Measurements from ENCODE around the gene PDLIM1. TPM values are rescaled to one million over a fixed set of nuclear protein-coding genes. Genes with fewer than 3 reads are reported as not detected.

The PDLIM1 gene
- total RNA-seq, 1 experiment from 2014 or later: 115 TPM

- no peak for DNase-seq
Measured at GRCh38 chr10:95304463-95304862, 13.7 kb upstream of the PDLIM1 start.

More at GRCh38 chr10:95304463-95304862, 13.7 kb upstream of the PDLIM1 start:
- Histone ChIP-seq H3K4ac (ENCODE audit: low read depth, low read length) (no peak overlapping the region), H4K8ac (replicated peaks; ENCODE audit: insufficient read length, low read depth, low read length) (no peak overlapping the region), H2BK120ac (ENCODE audit: low read depth, low read length, poor library complexity, severe bottlenecking) (no peak overlapping the region), H4K91ac (ENCODE audit: insufficient read length, low read depth, low read length) (no peak overlapping the region), H3K27ac (ENCODE audit: insufficient read length, low read depth, low read length) (no peak overlapping the region), H2BK5ac (ENCODE audit: insufficient read length, low read length) (no peak overlapping the region), H4K20me1 (ENCODE audit: control insufficient read depth, insufficient read depth, insufficient read length) (no peaks in the 10 kb centered on the region), H4K5ac (ENCODE audit: insufficient read length, low read depth, low read length) (no peak overlapping the region), H3K14ac (ENCODE audit: insufficient read depth, low read length) (no peak overlapping the region), H3K27me3 (ENCODE audit: insufficient read depth, low read length) (no peaks in the 10 kb centered on the region), H3K23ac (ENCODE audit: insufficient read length, low read depth, low read length) (no peak overlapping the region), H2AK5ac (ENCODE audit: insufficient read length, low read length) (no peak overlapping the region), H3K79me1 (ENCODE audit: insufficient read depth, low read depth, low read length, poor library complexity, severe bottlenecking) (no peaks in the 10 kb centered on the region), H3K9me3 (ENCODE audit: control insufficient read depth, low read depth, low read length) (no peaks in the 10 kb centered on the region), H3K79me2 (ENCODE audit: insufficient read depth, low read length) (no peaks in the 10 kb centered on the region), H3K23me2 (ENCODE audit: insufficient read length, low read depth, low read length, poor library complexity, severe bottlenecking) (no peaks in the 10 kb centered on the region), H3K4me1 (ENCODE audit: insufficient read depth, low read length) (peaks cover 6% of the 10 kb centered on the region), H3K18ac (ENCODE audit: insufficient read length, low read depth, low read length) (no peak overlapping the region), H2BK20ac (ENCODE audit: low read depth, low read length, poor library complexity, severe bottlenecking) (no peak overlapping the region), H2BK15ac (ENCODE audit: low read depth, low read length) (no peak overlapping the region), H3K9ac (ENCODE audit: extremely low read depth, insufficient read length, low read length) (no peak overlapping the region), H3K4me2 (ENCODE audit: insufficient read depth, insufficient read length, low read length) (no peak overlapping the region), H2BK12ac (ENCODE audit: insufficient read length, low read depth, low read length) (no peak overlapping the region), H3K56ac (ENCODE audit: insufficient read length, low read depth, low read length) (no peak overlapping the region), H3T11ph (ENCODE audit: low read length) (no peak overlapping the region), H2AFZ (ENCODE audit: low read length) (no peak overlapping the region)
- Mint-ChIP-seq H3K9me3 (no peaks in the 10 kb centered on the region), H3K4me1 (peaks cover 11 to 13% of the 10 kb centered on the region in 2 experiments), H3K27me3 (ENCODE audit: low read depth) (peaks cover 31% of the 10 kb centered on the region), H3K4me3 (no peak overlapping the region), H3K27ac (no peak overlapping the region), H3K36me3 (ENCODE audit: insufficient read depth in 1 of 3, low read depth in 3 of 3) (no peaks in the 10 kb centered on the region)
- no CpG with 5 or more reads among the region's 4 CpGs for WGBS (ENCODE audit: extremely low coverage, insufficient read length, low lambda C conversion rate)
- TF ChIP-seq CTCF (conservative IDR thresholded peaks at IDR 0.05): no peak
